K562 (cell line): ENCODE data around the gene PPIE.

ENCODE experiments used
- SP1 ChIP-seq: sonication (generic); formaldehyde crosslinking; IDR thresholded peaks from 2 replicates; pipeline ENCODE4 v1.8.1; 2022; ENCODE audit warnings: mild to moderate bottlenecking, missing genetic modification reagents
- ZBTB49 ChIP-seq: sonication (generic); formaldehyde crosslinking; IDR thresholded peaks from 2 replicates; pipeline ENCODE4 v1.8.0; 2022; ENCODE audit warnings: missing genetic modification reagents, mild to moderate bottlenecking, borderline replicate concordance

DNA sequence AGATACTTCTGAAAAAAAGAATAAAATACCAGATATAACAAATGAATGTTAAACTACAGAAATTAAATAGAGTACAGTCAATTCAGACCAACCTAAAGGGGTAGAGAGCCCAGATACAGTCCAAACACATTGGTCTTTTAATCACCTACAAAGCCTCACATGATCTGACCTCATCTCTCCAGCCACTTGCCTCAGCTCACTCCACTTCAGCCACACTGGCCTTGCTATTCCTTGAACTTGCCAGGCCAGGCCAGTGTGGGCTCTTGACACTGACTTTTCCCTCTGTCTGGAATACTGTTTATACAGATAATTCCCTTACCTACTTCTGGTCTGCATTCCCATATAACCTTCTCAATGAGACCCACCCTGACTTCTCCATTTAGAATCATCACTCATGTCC lies 17.0 kb upstream of the PPIE start:
- TF ChIP-seq ZBTB49 (CRISPR knock-in tag) (no peak), SP1 (no peak)
